ENCODE measurements around the gene CENPC.

- TF ChIP-seq CTCF (IDR thresholded peaks at IDR 0.05) (no peak), POLR2A (IDR thresholded peaks at IDR 0.05) (no peak)
Measured at GRCh38 chr4:67447873-67448272, 97.4 kb downstream of the CENPC start.
